ENCODE measurements around the gene GALNT13.

GRCh38 chr2:154462634-154463033 lies 590.9 kb downstream of the GALNT13 start:
- TF ChIP-seq CTCF (IDR thresholded peaks at IDR 0.05; ENCODE audit: insufficient read depth, low read depth, low read length) = no peak
- no peak for TF ChIP-seq EZH2 (IDR thresholded peaks at IDR 0.05; ENCODE audit: insufficient read depth, low read length)
